Measurements from ENCODE around the gene GGT5.
"Not testable (repeated sequence)": the region's sequence is repeated elsewhere in the genome, so short reads cannot be mapped to it uniquely, and the experiment has no call there.

Gene GGT5

DNA sequence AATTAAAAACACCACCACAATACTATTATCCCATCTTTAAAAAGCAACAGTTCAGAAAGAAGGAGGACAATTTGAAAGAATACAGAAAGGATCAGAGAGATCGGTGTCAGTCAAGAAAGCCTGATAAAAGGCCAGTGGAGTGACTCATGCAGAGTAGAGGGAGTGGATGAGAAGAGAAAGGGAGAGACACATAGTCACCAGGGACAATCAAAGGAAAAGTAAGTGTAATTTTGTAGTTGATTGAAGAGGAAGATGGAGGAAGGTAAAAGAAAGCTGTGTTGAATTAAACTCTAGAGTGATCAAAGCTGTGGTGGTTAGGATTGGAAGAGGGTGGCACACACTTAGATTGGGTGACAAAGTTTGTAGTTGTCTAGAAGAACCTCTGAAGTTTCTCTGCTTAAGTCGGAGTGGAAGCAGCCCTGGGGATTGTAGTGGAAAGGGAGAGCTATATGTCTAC is 39.9 kb upstream of the GGT5 start:
- TF ChIP-seq, protein P1, sequence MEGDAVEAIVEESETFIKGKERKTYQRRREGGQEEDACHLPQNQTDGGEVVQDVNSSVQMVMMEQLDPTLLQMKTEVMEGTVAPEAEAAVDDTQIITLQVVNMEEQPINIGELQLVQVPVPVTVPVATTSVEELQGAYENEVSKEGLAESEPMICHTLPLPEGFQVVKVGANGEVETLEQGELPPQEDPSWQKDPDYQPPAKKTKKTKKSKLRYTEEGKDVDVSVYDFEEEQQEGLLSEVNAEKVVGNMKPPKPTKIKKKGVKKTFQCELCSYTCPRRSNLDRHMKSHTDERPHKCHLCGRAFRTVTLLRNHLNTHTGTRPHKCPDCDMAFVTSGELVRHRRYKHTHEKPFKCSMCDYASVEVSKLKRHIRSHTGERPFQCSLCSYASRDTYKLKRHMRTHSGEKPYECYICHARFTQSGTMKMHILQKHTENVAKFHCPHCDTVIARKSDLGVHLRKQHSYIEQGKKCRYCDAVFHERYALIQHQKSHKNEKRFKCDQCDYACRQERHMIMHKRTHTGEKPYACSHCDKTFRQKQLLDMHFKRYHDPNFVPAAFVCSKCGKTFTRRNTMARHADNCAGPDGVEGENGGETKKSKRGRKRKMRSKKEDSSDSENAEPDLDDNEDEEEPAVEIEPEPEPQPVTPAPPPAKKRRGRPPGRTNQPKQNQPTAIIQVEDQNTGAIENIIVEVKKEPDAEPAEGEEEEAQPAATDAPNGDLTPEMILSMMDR (IDR thresholded peaks at IDR 0.05; ENCODE audit: extremely low read depth, missing control alignments), result no peak
- DNase-seq (ENCODE audit: low spot score), result no peak

DNA sequence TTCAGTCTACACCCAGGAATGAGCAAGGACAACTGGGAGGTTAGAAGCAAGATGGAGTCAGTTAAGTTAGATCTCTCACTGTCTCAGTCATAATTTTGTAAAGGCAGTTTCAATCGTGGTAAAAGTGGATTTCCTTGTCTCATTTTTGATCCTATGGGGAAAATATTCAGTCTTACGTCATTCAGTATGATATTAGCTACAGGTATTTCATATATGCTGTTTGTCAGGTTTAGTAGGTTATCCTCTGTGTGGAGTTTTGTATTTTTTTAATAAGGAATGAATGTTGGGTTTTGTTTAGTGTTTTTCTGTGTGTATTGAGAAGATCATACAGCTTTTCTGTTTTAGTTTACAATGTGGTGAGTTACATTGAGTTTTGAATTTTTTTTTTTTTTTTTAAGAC is 37.5 kb upstream of the GGT5 start:
- TF ChIP-seq, protein P1 (IDR thresholded peaks at IDR 0.05; ENCODE audit: extremely low read depth, missing control alignments), result no peak

DNA sequence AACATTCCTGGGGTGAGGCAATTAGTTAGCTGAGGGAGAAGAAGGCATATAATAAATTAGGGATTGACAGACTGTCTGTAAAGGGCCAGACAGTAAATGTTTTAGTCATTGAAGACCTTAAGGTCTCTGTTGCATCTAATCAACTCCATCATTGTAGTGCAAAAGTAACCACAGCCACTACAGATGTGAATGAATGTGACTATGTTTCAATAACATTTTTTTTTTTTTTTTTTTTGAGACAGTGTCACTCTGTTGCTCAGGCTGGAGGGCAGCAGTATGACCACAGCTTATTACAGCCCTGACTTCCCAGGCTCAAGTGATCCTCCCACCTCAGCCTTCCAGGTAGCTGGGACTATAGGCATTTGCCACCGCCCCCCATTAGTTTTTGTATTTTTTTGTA is 35.5 kb upstream of the GGT5 start:
- DNase-seq (ENCODE audit: low spot score), result not testable (repeated sequence)

More for the DNA sequence above, 37.5 kb upstream of the GGT5 start:
- DNase-seq (ENCODE audit: low spot score), result no peak

DNA sequence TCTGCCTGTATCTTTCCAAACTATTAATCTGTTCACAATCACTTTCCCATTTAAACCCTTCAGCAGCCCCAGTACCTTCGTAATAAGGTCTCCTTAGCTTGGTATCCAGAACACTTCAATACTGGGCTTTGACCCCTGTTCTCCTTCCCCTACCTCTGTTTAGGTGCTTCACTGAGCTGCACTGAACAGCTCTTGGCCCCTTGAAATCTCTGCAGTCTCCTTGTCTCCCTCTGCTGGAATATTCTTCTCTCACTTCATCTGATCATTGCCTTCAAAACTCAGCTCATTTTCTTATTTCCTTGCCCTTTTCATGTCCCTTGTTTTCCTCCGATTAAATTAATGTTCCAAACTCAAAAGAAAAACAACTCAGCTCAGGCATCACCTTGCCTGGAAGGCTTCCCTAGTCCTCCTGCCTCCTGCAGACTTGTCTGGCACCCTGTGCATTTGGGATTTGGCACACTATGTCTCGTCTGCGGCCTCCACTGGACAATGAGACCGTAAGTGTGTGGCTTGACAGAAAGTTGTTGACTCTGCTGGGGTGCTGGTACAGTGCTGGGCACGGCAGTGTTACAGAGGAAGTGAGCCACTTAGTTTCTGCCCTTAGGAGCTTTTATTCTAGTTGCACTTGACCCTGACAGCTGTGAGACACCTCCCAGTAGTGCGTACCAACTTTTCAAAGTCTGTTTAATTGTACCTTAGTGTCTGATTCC is 30.0 kb upstream of the GGT5 start:
- not testable (repeated sequence) for DNase-seq (ENCODE audit: low spot score)

DNA sequence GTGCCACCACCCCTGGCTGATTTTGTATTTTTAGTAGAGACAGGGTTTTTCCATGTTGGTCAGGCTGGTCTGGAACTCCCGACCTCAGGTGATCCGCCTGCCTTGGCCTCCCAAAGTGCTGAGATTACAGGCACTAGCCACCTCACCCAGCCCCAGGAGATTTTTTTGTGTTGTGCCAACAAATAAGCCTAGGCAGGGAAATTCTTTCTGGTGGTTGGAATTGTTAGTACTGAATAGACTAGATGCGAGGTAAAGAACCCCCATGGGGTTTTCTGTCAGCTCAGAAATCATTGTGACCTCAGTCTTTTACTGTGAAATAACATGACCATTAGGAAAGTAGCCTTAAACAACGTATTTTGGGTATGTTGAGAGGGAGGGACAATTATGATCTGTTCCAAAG is 29.0 kb upstream of the GGT5 start:
- not testable (repeated sequence) for DNase-seq (ENCODE audit: low spot score)

DNA sequence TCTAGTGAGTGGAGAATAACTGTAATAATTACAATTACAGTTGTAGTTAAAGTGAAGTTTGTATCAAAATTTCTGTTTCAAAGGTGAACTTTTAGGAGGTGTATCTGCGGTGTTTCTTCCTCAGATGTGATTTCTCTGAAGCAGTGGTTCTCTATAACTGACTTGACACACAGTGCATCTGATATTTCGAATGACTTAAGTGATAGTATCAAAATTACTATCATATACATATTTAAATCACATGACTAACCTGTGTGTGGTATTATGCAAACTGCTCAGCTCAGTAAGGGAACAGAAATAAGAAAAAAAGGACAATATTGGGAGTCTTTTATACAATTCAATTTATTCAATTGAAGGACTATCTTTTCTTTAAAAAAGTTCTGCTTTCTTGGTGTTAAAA is 28.1 kb upstream of the GGT5 start:
- DNase-seq (ENCODE audit: low spot score), result not testable (repeated sequence)

DNA sequence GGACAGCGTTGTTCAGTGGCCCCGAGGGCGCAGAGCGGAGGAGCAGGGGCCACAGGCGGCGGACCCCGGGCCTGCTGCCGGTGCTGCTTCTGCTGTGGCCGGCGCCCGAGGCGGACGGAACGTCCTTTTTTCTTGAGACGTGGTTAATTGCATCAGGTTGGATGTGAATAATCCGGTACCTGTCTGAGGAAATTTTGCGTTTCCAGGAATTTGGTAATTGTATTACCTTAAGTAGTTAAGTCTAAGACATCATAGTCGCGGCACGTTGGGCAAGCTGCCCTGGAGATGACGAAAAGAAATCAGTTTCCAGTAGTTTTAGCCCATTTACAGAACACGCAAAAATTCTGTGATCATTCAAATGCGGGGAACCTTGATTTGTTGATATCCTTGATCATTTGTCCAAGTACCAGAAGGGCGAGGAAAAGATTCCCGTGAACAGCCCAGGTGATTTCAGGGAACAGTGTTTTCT is 26.5 kb upstream of the GGT5 start:
- TF ChIP-seq, protein P1 (IDR thresholded peaks at IDR 0.05; ENCODE audit: extremely low read depth, missing control alignments), result no peak
- no peak for DNase-seq (ENCODE audit: low spot score)

DNA sequence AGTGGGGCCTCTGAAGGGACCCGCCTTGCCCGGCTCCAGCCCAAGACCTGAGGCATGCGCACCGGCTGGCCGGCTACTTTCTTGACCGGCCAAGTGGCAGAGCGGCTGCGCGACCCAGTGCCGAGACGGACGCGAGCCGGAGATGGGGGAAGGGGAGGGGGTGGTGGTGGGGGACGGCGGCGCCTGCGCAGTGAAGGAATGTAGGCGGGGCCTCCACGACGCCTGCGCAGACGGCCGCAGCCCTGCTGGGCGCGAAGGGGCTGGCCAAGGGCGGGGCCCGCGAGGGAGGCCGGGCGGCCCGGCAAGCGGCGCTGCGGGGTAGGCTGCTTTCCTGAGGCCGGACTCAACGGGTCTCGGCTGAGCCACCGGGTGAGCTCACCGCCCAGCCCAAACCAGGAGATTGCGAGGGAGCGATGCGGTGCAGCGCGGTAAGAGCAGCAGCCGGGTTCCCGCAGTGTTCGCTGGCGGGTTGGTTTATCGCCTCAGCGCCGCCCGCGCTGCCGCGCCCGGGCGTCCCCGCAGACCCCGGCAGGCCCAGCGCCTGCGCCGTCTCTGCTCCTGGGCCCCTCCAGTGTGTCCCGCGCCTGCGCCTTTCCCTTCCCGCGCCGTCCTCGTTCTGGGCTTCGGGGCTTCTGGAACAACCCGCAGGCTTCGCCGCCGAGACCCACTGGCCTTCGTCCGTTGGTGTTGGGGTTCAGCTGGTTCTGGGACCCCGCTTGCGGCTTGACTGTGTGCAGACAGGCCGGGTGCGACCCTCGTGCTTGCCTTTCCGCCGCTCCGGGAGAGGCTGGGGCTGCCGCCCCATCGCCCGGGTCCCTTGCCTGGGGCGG is 25.9 kb upstream of the GGT5 start, which contains the start of gene SPECC1L:
Gene SPECC1L (plus strand): TSS at position 276 of the 830 bp plus-strand sequence. CDS start 31,401 bp downstream, outside the sequence.
- TF ChIP-seq, protein P1 (IDR thresholded peaks at IDR 0.05; ENCODE audit: extremely low read depth, missing control alignments), result no peak
- peak; percentile 97 for DNase-seq (ENCODE audit: low spot score)

DNA sequence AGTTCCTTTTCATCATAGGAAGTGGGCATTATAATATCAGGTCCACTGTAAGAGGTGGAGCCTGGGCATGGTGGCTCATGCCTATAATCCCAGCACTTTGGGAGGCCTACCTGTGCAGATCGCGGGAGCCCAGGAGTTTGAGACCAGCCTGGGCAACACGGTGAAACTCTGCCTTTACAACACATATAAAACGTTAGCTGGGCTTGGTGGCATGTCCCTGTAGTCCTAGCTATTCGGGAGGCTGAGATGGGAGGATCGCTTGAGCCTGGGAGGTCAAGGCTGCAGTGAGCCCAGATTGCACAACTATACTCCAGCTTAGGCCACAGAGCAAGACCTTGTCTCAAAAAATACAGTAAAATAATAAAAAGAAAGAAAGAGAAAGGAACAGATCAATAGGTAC is 21.6 kb upstream of the GGT5 start:
- not testable (repeated sequence) for DNase-seq (ENCODE audit: low spot score)

DNA sequence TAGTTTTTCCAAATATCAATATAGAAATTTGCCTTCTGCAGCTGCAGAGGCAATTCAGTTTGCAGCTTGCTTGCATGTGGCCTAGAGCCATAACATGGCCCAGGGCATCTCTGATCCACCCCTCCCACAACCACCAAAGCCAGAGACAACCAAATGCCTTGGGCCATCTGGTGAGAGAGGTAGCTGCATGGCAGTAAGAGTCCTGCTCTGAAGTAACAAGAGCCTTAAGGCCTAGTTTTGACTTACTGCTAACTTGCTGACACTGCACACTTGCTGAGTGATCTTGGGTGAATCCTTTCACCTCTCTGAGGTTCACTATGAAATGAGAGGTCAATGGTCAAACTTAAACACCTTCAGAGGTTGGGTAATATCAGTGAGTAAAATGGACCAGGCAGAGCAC is 20.9 kb upstream of the GGT5 start:
- TF ChIP-seq, protein P1 (IDR thresholded peaks at IDR 0.05; ENCODE audit: extremely low read depth, missing control alignments), result no peak
- DNase-seq (ENCODE audit: low spot score), result no peak

DNA sequence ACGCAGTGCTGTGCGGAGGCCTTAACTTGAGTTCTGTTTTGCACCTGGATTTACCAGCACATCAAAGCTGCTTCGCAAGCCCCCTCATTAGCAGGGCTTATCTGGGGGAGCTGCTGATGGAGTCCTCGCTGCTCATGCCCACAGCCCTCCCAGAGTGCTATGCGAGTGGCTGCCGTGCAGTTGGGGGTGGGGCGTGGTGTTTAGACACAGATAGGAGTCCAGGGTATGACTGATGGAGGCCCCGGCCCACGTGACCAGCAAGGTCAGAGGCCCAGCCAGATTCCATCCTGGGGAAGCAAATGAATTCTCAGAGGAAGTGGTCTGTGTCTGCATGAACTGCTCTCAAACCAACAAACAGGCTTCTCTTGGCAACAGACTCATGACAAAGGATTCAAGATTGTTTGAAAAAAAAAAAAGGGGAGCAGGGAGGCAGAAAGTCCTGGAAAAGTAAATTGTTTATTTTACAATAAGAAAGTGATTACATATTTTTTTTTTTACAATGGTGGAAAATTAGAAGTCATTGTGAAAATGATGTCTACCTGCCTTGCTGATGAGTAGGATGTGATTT is 19.5 kb upstream of the GGT5 start:
- not testable (repeated sequence) for DNase-seq (ENCODE audit: low spot score)

DNA sequence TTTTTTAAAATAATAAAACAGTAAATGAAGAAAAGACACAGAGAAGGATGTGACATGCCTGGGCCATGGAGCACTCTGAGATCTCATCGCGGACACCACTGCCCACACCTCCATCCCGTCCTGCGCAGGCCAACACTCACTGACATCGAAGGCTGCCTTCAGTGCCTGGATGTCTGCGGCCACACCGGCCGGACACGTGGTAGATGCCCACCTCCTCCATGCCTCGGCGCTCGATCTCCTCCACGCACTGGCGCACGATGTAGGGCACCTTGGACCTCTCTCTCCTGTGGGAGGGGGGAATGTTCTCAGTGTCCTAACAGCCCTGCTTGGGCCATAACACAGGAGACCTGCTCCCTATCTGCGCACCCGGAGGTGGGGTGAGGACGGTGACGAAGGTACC is 18.6 kb upstream of the GGT5 start:
- not testable (repeated sequence) for DNase-seq (ENCODE audit: low spot score)

DNA sequence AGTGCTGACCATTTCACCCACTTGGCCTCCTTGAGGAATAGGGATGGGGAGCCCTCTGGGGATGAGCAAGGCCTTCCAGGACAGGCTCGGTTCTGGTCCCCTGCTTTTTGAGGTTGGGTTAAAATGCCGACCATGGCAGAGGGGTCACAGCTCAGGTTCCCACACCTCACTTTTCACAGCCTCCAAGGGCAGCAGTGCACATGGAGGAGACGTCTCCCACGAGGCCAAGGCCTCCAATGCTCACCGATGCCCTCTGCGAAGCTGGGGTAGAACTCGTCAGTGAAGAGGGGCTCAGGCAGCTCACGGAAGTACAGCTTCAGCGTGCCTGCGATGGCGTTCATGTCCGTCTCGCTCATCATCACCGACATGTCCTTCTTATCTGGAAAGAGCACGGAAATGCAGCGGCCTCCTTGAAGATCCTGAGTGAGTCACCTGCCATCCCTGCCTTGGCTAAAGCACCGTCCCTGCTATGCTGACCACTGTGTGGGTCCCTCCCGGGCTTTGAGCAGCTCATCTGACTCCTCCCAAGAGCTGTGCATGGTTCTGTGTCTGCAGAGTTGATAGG is 17.4 kb upstream of the GGT5 start:
- not testable (repeated sequence) for DNase-seq (ENCODE audit: low spot score)
